Activated naive CD4-positive, alpha-beta T cell treated with anti-CD3 and anti-CD28 coated beads, Interleukin-2, amount 50 U/mL, for 24 hours (primary cell): ENCODE data around the gene OR2F1.
"Not testable (repeated sequence)": the region's sequence is repeated elsewhere in the genome, so short reads cannot be mapped to it uniquely, and the experiment has no call there.

Experiments
- H3K27ac Mint-ChIP-seq: one replicate; pipeline ENCODE4 v1.8.0; 2021; ENCODE audit warnings: mild to moderate bottlenecking, mixed read lengths
- H3K27me3 Mint-ChIP-seq: one replicate; pipeline ENCODE4 v1.8.0; 2021; ENCODE audit warnings: mixed read lengths
- H3K36me3 Mint-ChIP-seq: one replicate; pipeline ENCODE4 v1.8.0; 2021; ENCODE audit warnings: mixed read lengths
- H3K4me1 Mint-ChIP-seq: one replicate; pipeline ENCODE4 v1.8.0; 2021; ENCODE audit warnings: mixed read lengths
- H3K4me3 Mint-ChIP-seq: one replicate; pipeline ENCODE4 v1.8.0; 2021; ENCODE audit warnings: mild to moderate bottlenecking, mixed read lengths
- H3K9me3 Mint-ChIP-seq: one replicate; pipeline ENCODE4 v1.8.0; 2021; ENCODE audit warnings: mixed read lengths

Gene OR2F1

DNA sequence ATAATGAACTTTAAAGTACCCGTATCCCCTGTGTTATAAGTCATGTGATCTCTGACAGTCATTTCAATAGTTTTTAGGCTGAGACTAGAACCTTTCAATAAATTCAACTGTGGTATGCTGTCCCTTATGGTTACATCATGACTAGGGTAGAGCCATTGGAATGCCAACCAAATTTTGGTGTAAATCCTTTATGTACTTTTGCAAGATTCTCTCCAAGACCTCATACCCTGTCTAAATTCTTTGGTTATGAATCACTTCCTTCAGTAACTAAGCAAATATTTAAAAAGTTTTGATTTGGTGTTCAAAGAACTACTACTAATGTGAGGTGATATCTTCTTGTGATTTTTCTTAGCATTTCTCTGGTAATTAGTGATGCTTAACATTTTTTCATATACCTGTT is 24.7 kb downstream of the OR2F1 start:
- Mint-ChIP-seq H3K4me1 (no peaks in the 10 kb centered on the region), H3K4me3 (no peak overlapping the region), H3K27ac (no peak overlapping the region), H3K27me3 (peaks cover 7% of the 10 kb centered on the region), H3K36me3 (no peaks in the 10 kb centered on the region), H3K9me3 (no peaks in the 10 kb centered on the region)

DNA sequence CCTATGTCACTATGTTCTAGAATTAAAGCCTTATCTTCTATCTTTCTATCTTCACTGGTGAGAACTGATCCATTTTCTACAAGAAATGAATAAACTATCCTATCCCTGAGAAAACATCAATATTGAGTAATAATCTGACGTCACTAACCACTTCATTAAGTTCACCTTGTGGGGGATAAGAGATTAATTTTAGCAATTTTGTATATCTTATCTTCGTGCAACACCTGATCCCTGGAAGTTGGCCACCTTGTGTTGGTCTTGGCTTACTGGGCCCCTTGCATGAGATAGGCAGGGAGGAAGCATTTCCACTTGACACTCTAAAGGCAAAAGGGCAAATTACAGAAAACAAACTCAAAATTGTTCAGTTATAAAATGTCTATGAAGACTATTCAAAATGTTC is 25.4 kb downstream of the OR2F1 start:
- H3K27ac Mint-ChIP-seq = no peak overlapping the region
- no peak overlapping the region for H3K4me3 Mint-ChIP-seq
- H3K27me3 Mint-ChIP-seq = peaks cover 4% of the 10 kb centered on the region
- H3K9me3 Mint-ChIP-seq = no peaks in the 10 kb centered on the region
- H3K36me3 Mint-ChIP-seq = no peaks in the 10 kb centered on the region
- H3K4me1 Mint-ChIP-seq = no peaks in the 10 kb centered on the region

DNA sequence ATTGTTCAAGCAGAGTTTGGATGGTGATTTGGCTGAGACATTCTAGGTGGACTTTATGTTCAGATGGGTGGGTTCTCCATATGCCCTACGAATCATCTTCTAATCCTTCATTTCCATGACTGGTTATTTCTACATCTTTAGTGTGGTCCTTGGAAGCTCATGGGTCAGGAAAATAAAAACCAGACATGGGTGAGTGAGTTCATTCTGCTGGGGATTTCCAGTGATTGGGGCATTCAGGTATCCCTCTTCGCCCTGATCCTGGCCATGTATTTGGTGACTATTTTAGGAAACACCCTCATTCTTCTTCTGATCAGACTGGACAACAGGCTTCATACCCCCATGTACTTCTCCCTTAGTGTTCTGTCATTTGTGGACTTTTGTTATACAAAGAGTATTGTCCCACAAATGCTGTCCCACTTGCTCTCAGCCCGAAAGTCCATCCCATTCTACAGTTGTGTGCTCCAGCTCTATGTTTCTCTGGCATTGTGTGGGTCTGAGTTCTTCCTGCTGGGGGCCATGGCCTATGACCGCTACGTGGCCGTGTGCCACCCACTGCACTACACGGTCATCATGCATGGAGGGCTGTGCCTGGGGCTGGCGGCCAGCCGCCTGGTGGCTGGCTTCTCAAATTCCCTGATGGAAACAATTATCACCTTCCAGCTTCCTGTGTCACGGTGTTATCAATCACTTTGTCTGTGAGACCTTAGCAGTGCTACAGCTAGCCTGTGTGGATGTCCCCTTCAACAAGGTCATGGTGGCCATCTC is 26.3 kb downstream of the OR2F1 start:
- Mint-ChIP-seq H3K27ac (no peak overlapping the region), H3K27me3 (peaks cover 4% of the 10 kb centered on the region), H3K9me3 (no peaks in the 10 kb centered on the region), H3K36me3 (no peaks in the 10 kb centered on the region), H3K4me3 (no peak overlapping the region), H3K4me1 (no peaks in the 10 kb centered on the region)

DNA sequence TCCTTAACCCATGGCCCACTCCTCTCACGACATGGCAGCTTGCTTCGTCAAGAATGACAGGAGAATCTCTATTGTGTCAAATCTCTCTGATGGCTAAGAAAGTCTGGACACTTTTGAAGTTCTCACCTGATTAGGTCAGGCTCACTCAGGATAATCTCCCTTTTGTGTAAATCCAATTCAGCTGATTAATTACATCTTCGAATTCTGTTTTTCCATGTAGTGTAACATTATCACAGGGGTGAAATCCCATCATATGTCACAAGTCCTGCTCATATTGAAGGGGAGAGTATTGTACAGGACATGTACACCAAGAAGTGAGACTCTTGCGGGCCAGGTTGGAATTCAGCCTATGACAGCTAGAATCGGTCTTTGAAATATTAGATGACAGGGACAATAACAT is 29.3 kb downstream of the OR2F1 start:
- Mint-ChIP-seq H3K27ac (no peak overlapping the region), H3K27me3 (peaks cover 4% of the 10 kb centered on the region), H3K9me3 (no peaks in the 10 kb centered on the region), H3K36me3 (no peaks in the 10 kb centered on the region), H3K4me3 (no peak overlapping the region), H3K4me1 (peaks cover 13% of the 10 kb centered on the region)

DNA sequence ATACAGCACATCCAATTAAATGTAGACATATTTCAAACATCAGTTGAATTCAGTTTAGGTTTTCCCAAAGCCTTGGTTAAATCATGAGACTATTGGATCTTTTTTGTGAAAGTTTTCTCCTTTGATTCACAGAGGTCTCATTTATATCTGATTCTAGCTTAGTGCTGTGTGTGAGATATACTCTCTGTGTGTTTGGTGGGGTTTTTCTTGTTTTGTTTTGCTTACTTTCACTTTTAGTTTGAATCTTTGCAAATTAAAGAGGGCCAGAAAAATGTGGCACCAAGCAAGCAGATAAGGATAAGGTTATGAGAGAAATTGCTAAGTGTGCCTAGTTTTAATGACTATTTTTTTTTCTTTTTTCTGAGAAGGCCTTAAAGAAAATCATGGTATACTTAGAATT is 32.9 kb downstream of the OR2F1 start:
- Mint-ChIP-seq H3K4me1 (peaks cover 13% of the 10 kb centered on the region), H3K4me3 (no peak overlapping the region)

DNA sequence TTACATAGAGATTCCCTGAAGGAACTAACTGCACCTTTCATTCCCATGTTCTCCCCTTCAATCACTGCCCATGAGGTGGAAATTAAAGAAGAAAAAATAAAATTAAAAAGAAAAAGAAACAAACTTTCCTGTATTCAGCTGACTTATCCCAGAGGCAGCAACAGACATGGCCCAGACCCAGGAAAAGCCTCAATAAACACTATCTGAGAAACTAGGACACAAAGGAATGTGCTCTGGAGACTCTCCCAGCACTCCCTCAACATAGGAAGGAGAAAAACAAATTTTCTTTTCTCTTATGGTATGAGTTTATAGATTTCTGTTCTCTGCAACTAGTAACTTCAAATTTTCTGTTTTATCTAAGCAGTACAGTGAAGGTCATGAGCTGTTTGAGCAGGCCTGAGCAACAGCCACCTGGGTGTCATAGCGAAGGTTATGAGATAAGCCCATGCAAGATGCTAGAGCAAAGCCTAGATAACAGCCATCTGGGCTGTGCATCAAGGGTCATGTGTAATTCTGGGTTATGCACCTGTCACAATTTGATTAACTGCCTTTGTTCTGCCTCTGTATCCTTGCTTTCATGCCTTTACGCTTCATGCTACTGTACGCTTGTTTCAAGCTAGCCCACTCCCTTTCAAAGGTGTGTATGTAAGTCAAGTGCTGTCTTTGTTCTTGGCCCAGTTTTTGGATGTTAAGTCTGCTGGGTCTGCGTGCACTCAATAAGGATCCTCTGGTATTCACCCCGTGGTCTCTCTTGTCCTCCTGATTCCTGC is 34.5 kb downstream of the OR2F1 start:
- Mint-ChIP-seq H3K27me3 (peaks cover 6% of the 10 kb centered on the region), H3K36me3 (peaks cover 7% of the 10 kb centered on the region), H3K9me3 (peaks cover 9% of the 10 kb centered on the region), H3K4me3 (no peak overlapping the region), H3K4me1 (peaks cover 13% of the 10 kb centered on the region), H3K27ac (no peak overlapping the region)

More for the DNA sequence above, 32.9 kb downstream of the OR2F1 start:
- Mint-ChIP-seq H3K9me3 (peaks cover 9% of the 10 kb centered on the region), H3K27me3 (peaks cover 5% of the 10 kb centered on the region), H3K36me3 (peaks cover 7% of the 10 kb centered on the region), H3K27ac (no peak overlapping the region)

DNA sequence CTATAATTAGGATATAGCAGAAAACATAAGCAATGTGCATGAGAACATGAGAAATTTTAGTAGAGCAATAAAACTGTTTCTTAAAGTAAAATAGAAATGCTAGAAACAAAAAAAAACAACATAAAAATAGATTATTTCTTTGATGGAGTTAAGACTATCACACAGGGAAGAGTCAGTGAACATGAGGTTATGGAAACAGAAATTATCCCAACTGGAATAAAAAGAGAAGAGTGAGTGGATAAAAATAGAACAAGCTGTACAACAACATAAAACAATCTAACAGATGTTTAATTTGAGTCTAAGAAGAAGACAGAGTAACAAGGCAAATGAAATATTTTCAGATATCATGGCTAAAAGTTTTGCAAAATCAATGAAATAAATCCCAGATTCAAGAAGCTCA is 38.0 kb downstream of the OR2F1 start:
- Mint-ChIP-seq H3K27ac (no peak overlapping the region), H3K4me3 (no peak overlapping the region), H3K9me3 (peaks cover 9% of the 10 kb centered on the region)

DNA sequence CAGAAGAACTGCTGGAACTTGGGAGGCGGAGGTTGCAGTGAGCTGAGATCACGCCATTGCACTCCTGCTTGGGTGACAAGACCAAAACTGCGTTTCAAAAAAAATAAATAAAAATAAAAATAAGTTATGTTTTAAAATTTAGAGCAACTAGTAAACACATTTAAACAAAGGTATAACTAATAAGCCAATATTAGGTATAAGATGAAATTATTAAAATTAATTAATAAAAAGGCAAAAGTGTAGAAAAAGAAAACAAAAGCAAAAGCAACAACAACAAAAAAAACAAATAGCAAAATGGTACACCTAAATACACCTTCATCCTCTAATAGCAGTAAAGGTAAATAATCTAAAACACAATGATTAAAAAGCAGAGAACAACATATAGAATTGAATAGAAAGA is 39.3 kb downstream of the OR2F1 start:
- Mint-ChIP-seq H3K4me1 (no peaks in the 10 kb centered on the region), H3K36me3 (peaks cover 7% of the 10 kb centered on the region), H3K27ac (no peak overlapping the region), H3K4me3 (no peak overlapping the region), H3K27me3 (peaks cover 12% of the 10 kb centered on the region), H3K9me3 (peaks cover 9% of the 10 kb centered on the region)

More for the DNA sequence above, 38.0 kb downstream of the OR2F1 start:
- H3K36me3 Mint-ChIP-seq = peaks cover 7% of the 10 kb centered on the region
- peaks cover 12% of the 10 kb centered on the region for H3K27me3 Mint-ChIP-seq
- peaks cover under 1% of the 10 kb centered on the region for H3K4me1 Mint-ChIP-seq

DNA sequence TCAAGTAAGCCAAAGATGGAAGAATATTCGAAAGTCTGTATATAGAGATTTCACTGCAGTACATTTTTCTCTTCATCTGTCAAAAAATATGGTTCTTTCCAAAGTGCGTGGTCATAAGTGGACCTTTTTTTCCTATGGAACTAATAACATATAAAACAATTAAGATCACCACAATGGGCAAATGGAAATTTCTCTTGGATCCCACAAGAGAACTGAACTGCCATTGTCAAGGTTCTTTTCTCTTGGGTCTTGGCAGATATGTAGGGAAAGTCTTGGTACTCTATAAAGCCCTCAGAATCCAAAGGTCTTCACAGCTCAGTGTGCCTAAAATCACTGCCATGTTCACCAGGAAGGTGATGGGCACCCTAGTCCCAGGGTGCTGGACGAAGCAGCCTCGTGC is 45.4 kb downstream of the OR2F1 start, which contains the start of gene OR6B1:
Gene OR6B1 (plus strand): TSS at position 301 of the 400 bp plus-strand sequence. CDS start 3,677 bp downstream, outside the sequence.
- no peaks in the 10 kb centered on the region for H3K4me1 Mint-ChIP-seq
- no peak within 1 kb of the TSS for H3K27ac Mint-ChIP-seq
- peaks cover 6% of the 10 kb centered on the region for H3K27me3 Mint-ChIP-seq
- no peak within 1 kb of the TSS for H3K4me3 Mint-ChIP-seq
- H3K36me3 Mint-ChIP-seq = no peaks in the 10 kb centered on the region
- no peaks in the 10 kb centered on the region for H3K9me3 Mint-ChIP-seq

DNA sequence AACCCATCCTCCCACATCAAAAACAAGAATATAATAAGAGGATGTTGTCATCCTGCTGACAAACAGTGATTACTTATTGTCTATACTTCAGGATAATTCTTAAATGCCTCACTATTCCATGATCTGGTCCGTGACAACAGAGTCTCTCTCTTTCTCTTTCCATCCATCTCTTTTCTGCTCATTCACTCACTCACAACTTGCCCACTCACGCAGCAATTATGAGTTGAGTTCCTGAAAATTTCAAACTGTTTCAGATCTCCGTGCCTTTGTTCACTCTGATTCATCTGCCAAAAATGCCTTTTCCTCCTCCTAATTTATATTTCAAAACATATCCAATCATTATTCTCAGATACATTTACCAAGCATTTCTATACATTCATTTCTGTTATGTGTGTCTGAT is 46.9 kb downstream of the OR2F1 start:
- Mint-ChIP-seq H3K36me3 (no peaks in the 10 kb centered on the region), H3K4me1 (no peaks in the 10 kb centered on the region), H3K9me3 (no peaks in the 10 kb centered on the region), H3K4me3 (no peak overlapping the region), H3K27me3 (peaks cover 4% of the 10 kb centered on the region), H3K27ac (no peak overlapping the region)

DNA sequence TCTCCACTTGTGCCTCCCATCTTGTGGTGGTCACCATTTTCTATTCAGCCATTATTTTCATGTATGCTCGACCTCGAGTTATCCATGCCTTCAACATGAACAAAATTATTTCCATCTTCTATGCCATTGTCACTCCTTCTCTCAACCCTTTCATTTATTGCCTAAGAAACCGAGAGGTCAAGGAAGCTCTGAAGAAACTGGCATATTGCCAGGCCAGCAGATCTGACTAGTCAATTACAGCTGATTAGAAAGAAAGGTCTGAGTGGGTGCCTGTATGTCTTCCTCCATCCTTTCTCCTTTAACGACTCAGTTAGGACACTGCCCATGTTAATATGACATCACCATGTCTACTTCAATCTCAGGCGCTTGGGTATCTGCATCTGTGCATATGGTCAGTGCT is 50.1 kb downstream of the OR2F1 start:
- H3K27me3 Mint-ChIP-seq = peaks cover 5% of the 10 kb centered on the region
- no peak overlapping the region for H3K27ac Mint-ChIP-seq
- H3K4me3 Mint-ChIP-seq = no peak overlapping the region
- H3K4me1 Mint-ChIP-seq = no peaks in the 10 kb centered on the region
- peaks cover 2% of the 10 kb centered on the region for H3K36me3 Mint-ChIP-seq
- H3K9me3 Mint-ChIP-seq = peaks cover 4% of the 10 kb centered on the region

DNA sequence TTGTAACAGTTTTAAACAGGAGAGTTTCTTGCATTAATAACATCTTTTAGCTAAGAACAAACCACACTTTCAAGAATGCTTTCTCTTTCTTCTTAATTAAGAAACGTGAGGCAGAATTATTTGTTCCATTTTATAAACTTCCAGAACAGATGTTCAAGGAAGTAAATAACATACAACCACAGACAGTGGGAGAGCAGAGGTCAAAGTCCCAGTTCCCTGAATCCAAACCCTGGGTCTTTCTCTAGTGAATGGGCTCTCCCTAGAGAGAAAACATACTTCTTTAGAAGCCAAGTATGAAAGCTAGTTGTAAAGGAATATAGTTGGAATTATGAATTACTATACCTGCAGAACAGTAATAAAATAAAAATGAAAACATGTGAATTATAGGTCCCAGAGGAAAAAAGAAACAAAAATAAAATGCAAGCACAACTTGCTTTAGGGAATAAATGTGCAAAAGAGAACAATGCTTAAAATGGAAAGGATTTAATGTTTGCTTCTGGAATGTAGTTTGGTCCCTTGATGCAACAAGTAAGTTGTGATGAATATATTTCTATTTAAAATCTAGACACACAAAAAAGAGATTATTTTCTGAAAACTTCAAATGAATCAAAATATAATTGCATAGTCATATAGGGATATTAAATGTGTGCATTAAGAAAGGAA is 51.5 kb downstream of the OR2F1 start:
- H3K27me3 Mint-ChIP-seq = peaks cover 9% of the 10 kb centered on the region
- H3K4me1 Mint-ChIP-seq = no peaks in the 10 kb centered on the region
- H3K27ac Mint-ChIP-seq = no peak overlapping the region
- H3K9me3 Mint-ChIP-seq = peaks cover 9% of the 10 kb centered on the region
- no peak overlapping the region for H3K4me3 Mint-ChIP-seq
- peaks cover 2% of the 10 kb centered on the region for H3K36me3 Mint-ChIP-seq

DNA sequence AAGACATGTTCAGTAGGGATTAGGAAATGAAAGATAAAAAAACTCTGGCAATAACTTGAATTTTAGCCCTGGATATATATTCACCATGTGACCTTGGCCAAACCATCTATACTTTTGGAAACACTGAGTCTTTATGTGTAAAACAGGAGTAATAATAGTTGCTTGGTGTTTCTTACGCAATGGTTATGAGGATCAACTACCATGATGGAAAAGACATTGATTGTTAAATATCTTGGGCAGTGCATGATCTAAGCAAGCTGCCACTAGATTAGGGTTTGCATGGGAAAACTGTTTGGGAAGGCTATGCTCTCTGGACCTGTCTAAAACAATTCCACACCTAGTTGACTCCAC is 52.0 kb downstream of the OR2F1 start:
- peaks cover 2% of the 10 kb centered on the region for H3K36me3 Mint-ChIP-seq

DNA sequence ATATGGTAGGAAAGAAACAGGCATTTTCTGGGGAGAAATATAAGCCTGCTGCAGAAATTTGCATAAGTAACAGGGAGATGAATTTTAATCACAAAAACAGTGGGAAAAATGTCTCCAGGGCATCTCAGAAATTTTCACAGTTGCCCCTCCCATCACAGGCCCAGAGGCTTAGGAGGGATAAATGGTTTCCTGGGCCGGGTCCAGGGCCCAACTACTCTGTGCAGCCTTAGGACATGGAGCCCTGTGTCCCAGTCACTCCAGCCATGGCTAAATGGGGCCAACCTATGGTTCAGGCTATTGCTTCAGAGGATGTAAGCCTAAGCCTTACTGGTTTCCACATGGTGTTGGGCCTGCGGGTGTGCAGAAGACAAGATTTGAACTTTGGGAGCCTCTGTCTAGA is 54.7 kb downstream of the OR2F1 start:
- peaks cover 14% of the 10 kb centered on the region for H3K27me3 Mint-ChIP-seq
- peaks cover 2% of the 10 kb centered on the region for H3K36me3 Mint-ChIP-seq
- no peak overlapping the region for H3K27ac Mint-ChIP-seq
- no peaks in the 10 kb centered on the region for H3K4me1 Mint-ChIP-seq
- no peak overlapping the region for H3K4me3 Mint-ChIP-seq
- peaks cover 9% of the 10 kb centered on the region for H3K9me3 Mint-ChIP-seq

More for the DNA sequence above, 52.0 kb downstream of the OR2F1 start:
- Mint-ChIP-seq H3K9me3 (peaks cover 9% of the 10 kb centered on the region), H3K4me3 (no peak overlapping the region), H3K4me1 (no peaks in the 10 kb centered on the region), H3K27ac (no peak overlapping the region), H3K27me3 (peaks cover 9% of the 10 kb centered on the region)

DNA sequence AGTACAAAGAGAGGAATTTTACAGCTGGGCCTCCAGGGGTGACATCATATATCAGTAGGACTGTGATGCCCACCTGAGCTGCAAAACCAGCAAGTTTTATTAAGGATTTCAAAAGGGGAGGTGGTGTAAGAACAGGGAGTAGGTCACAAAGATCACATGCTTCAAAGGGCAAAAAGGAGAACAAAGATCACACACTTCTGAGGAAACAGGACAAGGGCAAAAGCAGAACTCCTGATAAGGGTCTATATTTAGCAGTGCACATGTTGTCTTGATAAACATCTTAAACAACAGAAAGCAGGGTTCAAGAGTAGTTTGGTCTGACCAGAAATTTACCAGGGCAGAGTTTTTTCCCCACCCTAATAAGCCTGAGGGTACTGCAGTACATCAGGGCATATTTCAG is 55.4 kb downstream of the OR2F1 start:
- H3K27me3 Mint-ChIP-seq = peaks cover 14% of the 10 kb centered on the region
- not testable (repeated sequence) for H3K36me3 Mint-ChIP-seq, H3K9me3 Mint-ChIP-seq

DNA sequence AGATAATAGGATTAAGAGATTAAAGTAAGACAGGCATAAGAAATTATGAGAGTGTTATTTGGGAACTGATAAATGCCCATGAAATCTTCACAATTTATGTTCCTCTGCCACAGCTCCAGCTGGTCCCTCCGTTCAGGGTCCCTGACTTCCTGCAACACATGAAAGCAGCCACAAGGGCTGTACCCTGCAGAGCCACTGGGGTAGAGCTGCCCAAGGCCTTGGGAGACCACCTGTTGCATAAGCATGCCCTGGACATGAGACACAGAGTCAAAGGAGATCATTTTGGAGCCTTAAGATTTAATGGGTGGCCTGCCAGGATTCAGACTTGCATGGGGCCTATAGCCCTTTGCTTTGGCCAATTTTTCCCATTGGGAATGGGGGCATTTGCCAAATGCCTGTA is 56.2 kb downstream of the OR2F1 start:
- peaks cover 12% of the 10 kb centered on the region for H3K27me3 Mint-ChIP-seq

More for the DNA sequence above, 55.4 kb downstream of the OR2F1 start:
- H3K4me3 Mint-ChIP-seq, H3K4me1 Mint-ChIP-seq, H3K27ac Mint-ChIP-seq: not testable (repeated sequence)

More for the DNA sequence above, 56.2 kb downstream of the OR2F1 start:
- H3K4me3 Mint-ChIP-seq, H3K27ac Mint-ChIP-seq, H3K4me1 Mint-ChIP-seq, H3K9me3 Mint-ChIP-seq, H3K36me3 Mint-ChIP-seq: not testable (repeated sequence)
